Liver (tissue), 9 donors: ENCODE results near the gene PTK7. TPM values are rescaled to one million over a fixed set of nuclear protein-coding genes. Genes with fewer than 3 reads are reported as not detected.

ENCODE experiments used
- DNase-seq: peaks from one replicate; pipeline ENCODE4 v3.0.0-alpha.2; 2017; ENCODE audit warnings: low spot score
- H3K27ac ChIP-seq, 2 donors: one replicate each; pipeline ENCODE4 v1.7.0; 2013; ENCODE audit warnings: inconsistent platforms in 2 of 2, low read length in 2 of 2, control low read depth in 1 of 2, low read depth in 1 of 2, mild to moderate bottlenecking in 1 of 2
- H3K27me3 ChIP-seq, 4 donors: one replicate each; pipeline versions ENCODE4 v1.6.1 to v1.7.0; 2013; ENCODE audit warnings: low read length in 3 of 4, inconsistent platforms in 1 of 4, mild to moderate bottlenecking in 1 of 4, moderate library complexity in 1 of 4; ENCODE audit not compliant: control insufficient read depth in 4 of 4, insufficient read depth in 4 of 4
- H3K36me3 ChIP-seq, 4 donors: one replicate each; pipeline versions ENCODE4 v1.6.1 to v1.7.0; 2013; ENCODE audit warnings: low read length in 3 of 4, mild to moderate bottlenecking in 3 of 4, low read depth in 1 of 4, moderate library complexity in 1 of 4; ENCODE audit not compliant: control insufficient read depth in 4 of 4, insufficient read depth in 3 of 4
- H3K4me1 ChIP-seq, 4 donors: one replicate each; pipeline versions ENCODE4 v1.6.1 to v1.7.0; 2013; ENCODE audit warnings: low read length in 3 of 4, mild to moderate bottlenecking in 3 of 4, moderate library complexity in 1 of 4; ENCODE audit not compliant: control insufficient read depth in 4 of 4, insufficient read depth in 4 of 4
- H3K4me3 ChIP-seq, 3 donors: one replicate each; pipeline versions ENCODE4 v1.6.1 to v1.7.0; 2013; ENCODE audit warnings: low read length in 3 of 3, control low read depth in 1 of 3, low read depth in 1 of 3, mild to moderate bottlenecking in 1 of 3
- H3K9ac ChIP-seq, 2 donors: one replicate each; pipeline ENCODE4 v1.7.0; 2013; ENCODE audit warnings: low read length in 2 of 2, mild to moderate bottlenecking in 2 of 2, moderate library complexity in 2 of 2, control low read depth in 1 of 2, low read depth in 1 of 2
- H3K9me3 ChIP-seq, 4 donors: one replicate each; pipeline versions ENCODE4 v1.6.1 to v1.7.0; 2013; ENCODE audit warnings: low read length in 3 of 4; ENCODE audit not compliant: control insufficient read depth in 4 of 4
- FOXA2 ChIP-seq: IDR thresholded peaks from 2 replicates; pipeline ENCODE4 v1.6.1; 2016; ENCODE audit warnings: antibody characterized with exemption
- GABPA ChIP-seq, 2 donors: IDR thresholded peaks in 1 of 2; conservative IDR thresholded peaks in 1 of 2; 2 replicates each; pipeline ENCODE4 v1.6.1; 2016; ENCODE audit warnings: antibody characterized with exemption in 2 of 2, mild to moderate bottlenecking in 1 of 2, moderate library complexity in 1 of 2
- HNF4A ChIP-seq, 2 donors: conservative IDR thresholded peaks; 2 replicates each; pipeline ENCODE4 v1.6.1; 2016; ENCODE audit warnings: antibody characterized with exemption in 2 of 2, mild to moderate bottlenecking in 2 of 2
- HNF4G ChIP-seq: IDR thresholded peaks from 2 replicates; pipeline ENCODE4 v1.6.1; 2016; ENCODE audit warnings: antibody characterized with exemption
- JUND ChIP-seq, 2 donors: IDR thresholded peaks; 2 replicates each; pipeline ENCODE4 v1.6.1; 2016; ENCODE audit warnings: antibody characterized with exemption in 2 of 2
- RAD21 ChIP-seq, 2 donors: IDR thresholded peaks; 2 replicates each; pipeline ENCODE4 v1.6.1; 2016; ENCODE audit warnings: antibody characterized with exemption in 2 of 2, mild to moderate bottlenecking in 2 of 2
- RXRA ChIP-seq, 2 donors: IDR thresholded peaks; 2 replicates each; pipeline ENCODE4 v1.6.1; 2017 to 2018; ENCODE audit warnings: antibody characterized with exemption in 2 of 2, mild to moderate bottlenecking in 1 of 2
- SP1 ChIP-seq: IDR thresholded peaks from 2 replicates; pipeline ENCODE4 v1.6.1; 2018; ENCODE audit warnings: antibody characterized with exemption, mild to moderate bottlenecking
- TAF1 ChIP-seq: conservative IDR thresholded peaks from 2 replicates; pipeline ENCODE4 v1.6.1; 2016; ENCODE audit warnings: antibody characterized with exemption, mild to moderate bottlenecking
- YY1 ChIP-seq: IDR thresholded peaks from 2 replicates; pipeline ENCODE4 v1.6.1; 2016; ENCODE audit warnings: antibody characterized with exemption, mild to moderate bottlenecking
- WGBS: extraction: QIAGEN DNeasy Blood & Tissue Kit; methylation state at CpG from one replicate; pipeline ENCODE4 v1.1.7; 2013; 5-methylcytosine and 5-hydroxymethylcytosine counted together
- polyA plus RNA-seq, 2 donors: library from polyadenylated mRNA; stranded (reverse) in 1 of 2; unstranded in 1 of 2; fragments of 200-250 nt in 1 of 2; fragments of >200 nt in 1 of 2; fragmentation: Nextera tagmentation in 1 of 2; extraction: Ambion mirVana in 1 of 2; gene quantifications; one replicate each; pipeline versions ENCODE4 v1.2.1 to v1.2.3, GENCODE V29; 2013 to 2015
- total RNA-seq, 2 donors: library from RNA; depleted of rRNA; stranded (reverse); fragments of >200 nt; gene quantifications; one replicate each; pipeline ENCODE4 v1.2.3, GENCODE V29; 2014
- TF ChIP-seq, protein P1 (sequence below): IDR thresholded peaks from 2 replicates; pipeline ENCODE4 v1.6.1; 2016; ENCODE audit warnings: antibody characterized with exemption
- TF ChIP-seq, protein P2 (sequence below): fragments of 150-350 bp; IDR thresholded peaks from 2 replicates; pipeline ENCODE4 v1.5.1; 2017; ENCODE audit warnings: improper control_type of control experiment, low read depth, low read length; ENCODE audit not compliant: missing input control
- TF ChIP-seq, protein P3 (sequence below): IDR thresholded peaks from 2 replicates; pipeline ENCODE4 v1.6.1; 2016; ENCODE audit warnings: antibody characterized with exemption, mild to moderate bottlenecking
- donor health status: healthy.
- donor health status: healthy.
- donor health status: healthy.
- donor health status: healthy.
- donor health status: healthy.

The PTK7 gene
- total and polyA plus RNA-seq, 4 donors = 0.67 to 10.5 (median 1.3) TPM

DNA sequence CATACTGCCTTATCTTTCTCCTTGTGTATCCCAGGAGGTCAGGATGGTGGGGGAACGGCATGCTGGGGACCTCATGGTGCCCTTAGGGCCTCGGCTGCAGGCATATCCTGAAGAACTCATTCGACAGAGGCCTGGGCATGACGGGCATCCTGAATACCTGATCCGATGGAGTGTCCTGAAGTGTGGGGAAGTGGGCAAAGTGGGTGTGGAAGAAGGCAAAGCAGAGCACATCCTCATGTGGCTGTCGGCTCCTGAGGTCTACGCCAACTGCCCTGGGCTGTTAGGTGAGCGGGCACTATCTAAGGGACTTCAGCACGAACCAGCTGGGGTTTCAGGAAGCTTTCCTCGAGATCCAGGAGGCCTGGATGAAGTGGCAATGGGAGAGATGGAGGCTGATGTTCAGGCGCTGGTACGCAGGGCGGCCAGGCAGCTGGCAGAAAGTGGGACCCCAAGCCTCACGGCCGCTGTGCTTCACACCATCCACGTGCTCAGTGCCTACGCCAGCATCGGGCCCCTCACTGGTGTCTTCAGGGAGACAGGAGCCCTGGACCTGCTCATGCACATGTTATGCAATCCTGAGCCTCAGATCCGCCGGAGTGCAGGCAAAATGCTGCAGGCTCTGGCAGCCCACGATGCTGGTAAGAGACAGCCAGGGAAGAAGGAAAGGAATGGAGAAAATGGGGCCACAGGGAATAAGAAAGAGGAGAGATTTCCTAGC lies 108.3 kb downstream of the PTK7 start:
- WGBS = 94% methylated on average over 21 of the region's 21 CpGs
- no peak for TF ChIP-seq SP1
- no peak for TF ChIP-seq TAF1
- TF ChIP-seq HNF4G = no peak
- TF ChIP-seq JUND (IDR thresholded peaks at IDR 0.05) = no peak
- TF ChIP-seq, protein P1, sequence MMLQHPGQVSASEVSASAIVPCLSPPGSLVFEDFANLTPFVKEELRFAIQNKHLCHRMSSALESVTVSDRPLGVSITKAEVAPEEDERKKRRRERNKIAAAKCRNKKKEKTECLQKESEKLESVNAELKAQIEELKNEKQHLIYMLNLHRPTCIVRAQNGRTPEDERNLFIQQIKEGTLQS = no peak
- TF ChIP-seq YY1 = no peak
- no peak for TF ChIP-seq RXRA (IDR thresholded peaks at IDR 0.05)
- TF ChIP-seq FOXA2 = no peak
- TF ChIP-seq, protein P2, sequence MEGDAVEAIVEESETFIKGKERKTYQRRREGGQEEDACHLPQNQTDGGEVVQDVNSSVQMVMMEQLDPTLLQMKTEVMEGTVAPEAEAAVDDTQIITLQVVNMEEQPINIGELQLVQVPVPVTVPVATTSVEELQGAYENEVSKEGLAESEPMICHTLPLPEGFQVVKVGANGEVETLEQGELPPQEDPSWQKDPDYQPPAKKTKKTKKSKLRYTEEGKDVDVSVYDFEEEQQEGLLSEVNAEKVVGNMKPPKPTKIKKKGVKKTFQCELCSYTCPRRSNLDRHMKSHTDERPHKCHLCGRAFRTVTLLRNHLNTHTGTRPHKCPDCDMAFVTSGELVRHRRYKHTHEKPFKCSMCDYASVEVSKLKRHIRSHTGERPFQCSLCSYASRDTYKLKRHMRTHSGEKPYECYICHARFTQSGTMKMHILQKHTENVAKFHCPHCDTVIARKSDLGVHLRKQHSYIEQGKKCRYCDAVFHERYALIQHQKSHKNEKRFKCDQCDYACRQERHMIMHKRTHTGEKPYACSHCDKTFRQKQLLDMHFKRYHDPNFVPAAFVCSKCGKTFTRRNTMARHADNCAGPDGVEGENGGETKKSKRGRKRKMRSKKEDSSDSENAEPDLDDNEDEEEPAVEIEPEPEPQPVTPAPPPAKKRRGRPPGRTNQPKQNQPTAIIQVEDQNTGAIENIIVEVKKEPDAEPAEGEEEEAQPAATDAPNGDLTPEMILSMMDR = no peak
- no peak for TF ChIP-seq GABPA (IDR thresholded peaks at IDR 0.05 in 1 of 2, conservative IDR thresholded peaks at IDR 0.05 in 1 of 2)
- Histone ChIP-seq H3K9ac (no peak overlapping the region), H3K27me3 (no peaks in the 10 kb centered on the region), H3K36me3 (peaks cover 2 to 41% (median 17%) of the 10 kb centered on the region in 4 donors), H3K4me1 (peaks cover 0 to 18% (median 17%) of the 10 kb centered on the region in 4 donors), H3K9me3 (no peaks in the 10 kb centered on the region), H3K4me3 (no peak overlapping the region), H3K27ac (no peak overlapping the region)
- no peak for DNase-seq

DNA sequence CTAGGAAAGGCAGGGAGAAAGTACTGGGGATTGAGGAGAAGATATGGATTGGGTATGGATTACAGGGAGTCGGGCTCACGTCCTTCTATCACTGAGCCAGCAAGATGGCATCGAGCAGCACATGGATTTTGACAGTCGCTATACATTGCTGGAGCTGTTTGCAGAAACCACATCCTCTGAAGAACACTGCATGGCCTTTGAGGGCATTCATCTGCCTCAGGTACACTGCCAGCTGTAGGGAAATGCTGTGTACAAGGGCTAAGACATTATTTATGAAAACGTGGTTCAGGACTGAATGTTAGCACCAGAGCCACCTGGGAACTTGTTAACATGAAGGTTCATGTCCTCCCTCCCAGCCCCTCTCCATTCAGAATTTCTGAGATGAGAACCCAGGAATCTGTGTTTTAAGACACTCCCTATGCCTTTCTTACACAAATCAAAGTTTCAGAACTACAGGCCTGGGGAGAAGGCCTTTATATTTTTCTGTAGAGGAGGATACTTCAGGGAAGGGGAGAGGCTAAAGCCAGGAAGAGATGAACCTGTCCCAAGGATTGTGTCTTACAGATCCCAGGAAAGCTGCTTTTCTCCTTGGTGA lies 109.4 kb downstream of the PTK7 start:
- Histone ChIP-seq H3K27me3 (no peaks in the 10 kb centered on the region), H3K4me3 (no peak overlapping the region), H3K4me1 (peaks cover 0 to 18% (median 17%) of the 10 kb centered on the region in 4 donors), H3K27ac (no peak overlapping the region), H3K36me3 (peaks cover 2 to 36% (median 15%) of the 10 kb centered on the region in 4 donors), H3K9me3 (no peaks in the 10 kb centered on the region), H3K9ac (no peak overlapping the region)
- WGBS = 85% methylated on average over 5 of the region's 5 CpGs
- TF ChIP-seq, protein P3, sequence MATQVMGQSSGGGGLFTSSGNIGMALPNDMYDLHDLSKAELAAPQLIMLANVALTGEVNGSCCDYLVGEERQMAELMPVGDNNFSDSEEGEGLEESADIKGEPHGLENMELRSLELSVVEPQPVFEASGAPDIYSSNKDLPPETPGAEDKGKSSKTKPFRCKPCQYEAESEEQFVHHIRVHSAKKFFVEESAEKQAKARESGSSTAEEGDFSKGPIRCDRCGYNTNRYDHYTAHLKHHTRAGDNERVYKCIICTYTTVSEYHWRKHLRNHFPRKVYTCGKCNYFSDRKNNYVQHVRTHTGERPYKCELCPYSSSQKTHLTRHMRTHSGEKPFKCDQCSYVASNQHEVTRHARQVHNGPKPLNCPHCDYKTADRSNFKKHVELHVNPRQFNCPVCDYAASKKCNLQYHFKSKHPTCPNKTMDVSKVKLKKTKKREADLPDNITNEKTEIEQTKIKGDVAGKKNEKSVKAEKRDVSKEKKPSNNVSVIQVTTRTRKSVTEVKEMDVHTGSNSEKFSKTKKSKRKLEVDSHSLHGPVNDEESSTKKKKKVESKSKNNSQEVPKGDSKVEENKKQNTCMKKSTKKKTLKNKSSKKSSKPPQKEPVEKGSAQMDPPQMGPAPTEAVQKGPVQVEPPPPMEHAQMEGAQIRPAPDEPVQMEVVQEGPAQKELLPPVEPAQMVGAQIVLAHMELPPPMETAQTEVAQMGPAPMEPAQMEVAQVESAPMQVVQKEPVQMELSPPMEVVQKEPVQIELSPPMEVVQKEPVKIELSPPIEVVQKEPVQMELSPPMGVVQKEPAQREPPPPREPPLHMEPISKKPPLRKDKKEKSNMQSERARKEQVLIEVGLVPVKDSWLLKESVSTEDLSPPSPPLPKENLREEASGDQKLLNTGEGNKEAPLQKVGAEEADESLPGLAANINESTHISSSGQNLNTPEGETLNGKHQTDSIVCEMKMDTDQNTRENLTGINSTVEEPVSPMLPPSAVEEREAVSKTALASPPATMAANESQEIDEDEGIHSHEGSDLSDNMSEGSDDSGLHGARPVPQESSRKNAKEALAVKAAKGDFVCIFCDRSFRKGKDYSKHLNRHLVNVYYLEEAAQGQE = no peak
- TF ChIP-seq TAF1 = no peak
- no peak for TF ChIP-seq HNF4A (conservative IDR thresholded peaks at IDR 0.05)
- TF ChIP-seq JUND (IDR thresholded peaks at IDR 0.05) = no peak
- TF ChIP-seq FOXA2 = no peak
- no peak for TF ChIP-seq RAD21 (IDR thresholded peaks at IDR 0.05)
- no peak for DNase-seq
